Mesenchymal stem cell (in vitro differentiated cells and primary cell): ENCODE results near the gene PCDH19.
"Not testable (repeated sequence)": the region's sequence is repeated elsewhere in the genome, so short reads cannot be mapped to it uniquely, and the experiment has no call there.

Source experiments
- DNase-seq: peaks from one replicate; pipeline ENCODE4 v3.0.0-alpha.2; 2013
- H2AFZ ChIP-seq: one replicate; pipeline ENCODE4 v1.6.1; 2013; ENCODE audit warnings: low read depth, mild to moderate bottlenecking, control low read depth, inconsistent platforms, low read length, moderate library complexity
- H2AK5ac ChIP-seq: 2 replicates; pipeline ENCODE4 v1.6.1; 2013; ENCODE audit warnings: low read length, moderate library complexity, mild to moderate bottlenecking, inconsistent platforms; ENCODE audit not compliant: severe bottlenecking
- H2BK120ac ChIP-seq: one replicate; pipeline ENCODE4 v1.6.1; 2013; ENCODE audit warnings: low read depth, mild to moderate bottlenecking, inconsistent platforms, low read length, moderate library complexity
- H2BK12ac ChIP-seq, 2 experiments: one replicate each; pipeline ENCODE4 v1.6.1; 2013; ENCODE audit warnings: inconsistent platforms in 2 of 2, low read length in 2 of 2, mild to moderate bottlenecking in 2 of 2, moderate library complexity in 2 of 2, control low read depth in 1 of 2
- H2BK15ac ChIP-seq: one replicate; pipeline ENCODE4 v1.6.1; 2013; ENCODE audit warnings: mild to moderate bottlenecking, low read depth, inconsistent platforms; ENCODE audit not compliant: poor library complexity, severe bottlenecking
- H2BK5ac ChIP-seq: 2 replicates; pipeline ENCODE4 v1.6.1; 2013; ENCODE audit warnings: low read depth, mild to moderate bottlenecking, low read length, control low read depth, inconsistent platforms; ENCODE audit not compliant: poor library complexity, severe bottlenecking
- H3K14ac ChIP-seq, 2 experiments: one replicate each; pipeline ENCODE4 v1.6.1; 2013; ENCODE audit warnings: inconsistent platforms in 2 of 2, low read length in 2 of 2, control low read depth in 1 of 2, mild to moderate bottlenecking in 1 of 2, moderate library complexity in 1 of 2
- H3K18ac ChIP-seq, 2 experiments: one replicate each; pipeline ENCODE4 v1.6.1; 2013; ENCODE audit warnings: inconsistent platforms in 2 of 2, low read length in 2 of 2, control low read depth in 1 of 2, low read depth in 1 of 2, mild to moderate bottlenecking in 1 of 2
- H3K23ac ChIP-seq, 2 experiments: one replicate each; pipeline ENCODE4 v1.6.1; 2013; ENCODE audit warnings: inconsistent platforms in 2 of 2, low read length in 2 of 2, mild to moderate bottlenecking in 2 of 2, moderate library complexity in 2 of 2, control low read depth in 1 of 2
- H3K27ac ChIP-seq: 2 replicates; pipeline ENCODE4 v1.5.1; 2013; ENCODE audit warnings: mild to moderate bottlenecking, moderate library complexity, low read length, control low read depth, inconsistent platforms; ENCODE audit not compliant: poor library complexity, severe bottlenecking
- H3K27me3 ChIP-seq, 2 experiments: 2 replicates each; pipeline versions ENCODE4 v1.6.1 to v1.7.0; 2013; ENCODE audit warnings: low read length in 2 of 2, mild to moderate bottlenecking in 2 of 2, moderate library complexity in 2 of 2, control low read depth in 1 of 2, inconsistent platforms in 1 of 2; ENCODE audit not compliant: control insufficient read depth in 1 of 2, insufficient read depth in 1 of 2
- H3K36me3 ChIP-seq, 2 experiments: 2 replicates each; pipeline versions ENCODE4 v1.6.1 to v1.7.0; 2013; ENCODE audit warnings: low read length in 2 of 2, control low read depth in 1 of 2, inconsistent platforms in 1 of 2, low read depth in 1 of 2, mild to moderate bottlenecking in 1 of 2; ENCODE audit not compliant: insufficient read depth in 2 of 2, control insufficient read depth in 1 of 2
- H3K4ac ChIP-seq, 2 experiments: one replicate each; pipeline ENCODE4 v1.6.1; 2013; ENCODE audit warnings: inconsistent platforms in 2 of 2, low read length in 2 of 2, mild to moderate bottlenecking in 2 of 2, moderate library complexity in 2 of 2, control low read depth in 1 of 2, low read depth in 1 of 2
- H3K4me1 ChIP-seq: 2 replicates; pipeline ENCODE4 v1.6.1; 2013; ENCODE audit warnings: low read depth, low read length, control low read depth; ENCODE audit not compliant: control insufficient read depth, insufficient read depth
- H3K4me2 ChIP-seq: 2 replicates; pipeline ENCODE4 v1.6.1; 2013; ENCODE audit warnings: low read length, mild to moderate bottlenecking, inconsistent platforms; ENCODE audit not compliant: poor library complexity, severe bottlenecking
- H3K4me3 ChIP-seq, 2 experiments: 2 replicates each; pipeline versions ENCODE4 v1.5.1 to v1.7.0; 2013; ENCODE audit warnings: low read length in 2 of 2, mild to moderate bottlenecking in 2 of 2, control low read depth in 1 of 2, low read depth in 1 of 2; ENCODE audit not compliant: insufficient read depth in 1 of 2
- H3K79me1 ChIP-seq: replicated peaks from 2 replicates; pipeline ENCODE4 v1.6.1; 2013; ENCODE audit warnings: mild to moderate bottlenecking, control low read depth, low read length, inconsistent platforms; ENCODE audit not compliant: poor library complexity, severe bottlenecking
- H3K9ac ChIP-seq: 2 replicates; pipeline ENCODE4 v1.7.0; 2013; ENCODE audit warnings: mild to moderate bottlenecking, low read length, moderate library complexity
- H3K9me3 ChIP-seq: 2 replicates; pipeline ENCODE4 v1.7.0; 2013; ENCODE audit warnings: mild to moderate bottlenecking, low read length; ENCODE audit not compliant: control insufficient read depth
- H4K8ac ChIP-seq: one replicate; pipeline ENCODE4 v1.6.1; 2013; ENCODE audit warnings: inconsistent platforms, mild to moderate bottlenecking, low read length, moderate library complexity
- H4K91ac ChIP-seq: one replicate; pipeline ENCODE4 v1.6.1; 2013; ENCODE audit warnings: mild to moderate bottlenecking, low read length, inconsistent platforms
- WGBS: methylation state at CpG from one replicate; pipeline ENCODE4 v1.1.7; 2013; ENCODE audit warnings: mixed read lengths; 5-methylcytosine and 5-hydroxymethylcytosine counted together

PCDH19 gene

DNA sequence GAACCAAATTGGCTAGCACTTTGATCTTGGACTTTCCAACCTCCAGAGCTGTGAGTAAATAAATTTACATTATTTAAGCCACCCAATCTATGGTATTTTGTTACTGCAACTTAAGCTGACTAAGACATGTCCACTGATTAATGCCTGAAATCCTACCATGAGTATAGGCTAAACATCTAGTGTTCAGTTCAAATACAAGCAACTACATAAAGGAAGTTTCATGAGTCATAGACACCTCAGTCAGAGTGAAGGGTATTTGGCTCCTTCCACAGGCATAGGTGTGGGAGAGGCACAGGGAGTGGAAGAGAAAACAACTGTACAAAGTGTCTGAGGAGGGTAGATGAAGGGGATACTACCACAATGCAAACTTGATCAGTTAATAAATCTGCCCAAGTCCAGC is 35.5 kb upstream of the PCDH19 start:
- no peak overlapping the region for H2AK5ac ChIP-seq
- no peak overlapping the region for H2BK120ac ChIP-seq
- H3K79me1 ChIP-seq = no peaks in the 10 kb centered on the region
- no peak overlapping the region for H3K14ac ChIP-seq
- no peak overlapping the region for H4K91ac ChIP-seq
- no peak for DNase-seq
- no peak overlapping the region for H4K8ac ChIP-seq
- H2BK5ac ChIP-seq = no peak overlapping the region
- H3K23ac ChIP-seq = no peak overlapping the region
- H3K9me3 ChIP-seq = no peaks in the 10 kb centered on the region
- no peak overlapping the region for H3K18ac ChIP-seq
- H2BK15ac ChIP-seq = no peak overlapping the region
- H3K4me3 ChIP-seq = no peak overlapping the region
- no peaks in the 10 kb centered on the region for H3K4me1 ChIP-seq
- H2AFZ ChIP-seq = no peak overlapping the region
- no peak overlapping the region for H3K4me2 ChIP-seq
- no peak overlapping the region for H3K4ac ChIP-seq
- H3K27ac ChIP-seq = no peak overlapping the region
- peaks cover 0 to 13% of the 10 kb centered on the region in 2 experiments for H3K27me3 ChIP-seq
- H2BK12ac ChIP-seq = no peak overlapping the region
- no peaks in the 10 kb centered on the region for H3K36me3 ChIP-seq
- H3K9ac ChIP-seq = no peak overlapping the region

DNA sequence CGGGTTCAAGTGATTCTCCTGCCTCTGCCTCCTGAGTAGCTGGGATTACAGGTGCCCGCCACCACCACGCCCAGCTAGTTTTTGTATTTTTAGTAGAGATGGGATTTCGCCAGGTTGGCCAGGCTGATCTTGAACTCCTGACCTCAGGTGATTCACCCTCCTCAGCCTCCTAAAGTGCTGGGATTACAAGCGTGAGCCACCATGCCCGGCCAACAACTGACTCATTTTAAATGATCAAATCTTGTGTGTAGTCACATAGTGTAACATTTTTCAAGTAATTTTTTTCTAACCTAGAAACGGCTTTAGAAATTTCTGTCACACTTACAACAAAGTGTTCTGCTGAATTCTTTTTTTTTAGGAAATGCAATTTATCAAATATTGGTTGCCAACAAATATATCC is 31.2 kb upstream of the PCDH19 start:
- peaks cover 0 to 13% of the 10 kb centered on the region in 2 experiments for H3K27me3 ChIP-seq
- not testable (repeated sequence) for H3K27ac ChIP-seq, H4K8ac ChIP-seq, H3K4me3 ChIP-seq, H3K79me1 ChIP-seq, H3K4ac ChIP-seq, H2BK15ac ChIP-seq, DNase-seq, H2AFZ ChIP-seq, H4K91ac ChIP-seq, H2BK120ac ChIP-seq, H3K23ac ChIP-seq, H3K14ac ChIP-seq, H3K18ac ChIP-seq, H3K4me1 ChIP-seq, H2AK5ac ChIP-seq, H3K36me3 ChIP-seq, H3K4me2 ChIP-seq, H2BK12ac ChIP-seq, H2BK5ac ChIP-seq, H3K9ac ChIP-seq, H3K9me3 ChIP-seq
- 100% methylated on average over 2 of the region's 7 CpGs for WGBS

DNA sequence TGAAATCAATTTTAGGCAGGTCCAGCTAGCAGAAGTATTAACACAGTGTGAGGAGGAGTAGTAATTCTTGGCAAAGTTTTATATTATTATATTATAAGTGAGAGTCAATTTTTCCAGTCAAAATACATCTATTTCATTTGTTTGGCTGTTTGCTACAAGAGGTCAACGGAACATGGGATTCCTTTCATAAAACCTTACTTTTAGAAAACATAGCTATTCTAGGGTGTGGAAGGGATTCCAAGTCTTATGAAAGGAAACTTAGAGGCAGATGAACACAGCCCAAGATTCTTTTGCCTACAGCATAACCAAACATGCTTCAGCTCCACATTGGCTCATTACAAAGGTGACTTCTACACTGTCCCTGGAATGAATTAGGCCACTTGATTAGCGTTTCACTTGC is 29.9 kb upstream of the PCDH19 start:
- WGBS = no CpG with 5 or more reads among the region's 2 CpGs
- H3K4me2 ChIP-seq = no peak overlapping the region
- no peak overlapping the region for H3K27ac ChIP-seq
- H3K14ac ChIP-seq = no peak overlapping the region
- no peak for DNase-seq
- no peak overlapping the region for H2AK5ac ChIP-seq
- H2BK12ac ChIP-seq = no peak overlapping the region
- no peak overlapping the region for H3K4me3 ChIP-seq
- H2BK120ac ChIP-seq = no peak overlapping the region
- H3K18ac ChIP-seq = no peak overlapping the region
- H2AFZ ChIP-seq = no peak overlapping the region
- H3K4me1 ChIP-seq = no peaks in the 10 kb centered on the region
- no peak overlapping the region for H4K8ac ChIP-seq
- no peak overlapping the region for H4K91ac ChIP-seq
- no peak overlapping the region for H3K23ac ChIP-seq
- no peak overlapping the region for H3K4ac ChIP-seq
- no peak overlapping the region for H2BK5ac ChIP-seq
- H3K27me3 ChIP-seq = peaks cover 0 to 16% of the 10 kb centered on the region in 2 experiments
- H3K36me3 ChIP-seq = no peaks in the 10 kb centered on the region
- no peak overlapping the region for H3K9ac ChIP-seq
- no peaks in the 10 kb centered on the region for H3K79me1 ChIP-seq
- no peak overlapping the region for H2BK15ac ChIP-seq
- no peaks in the 10 kb centered on the region for H3K9me3 ChIP-seq

DNA sequence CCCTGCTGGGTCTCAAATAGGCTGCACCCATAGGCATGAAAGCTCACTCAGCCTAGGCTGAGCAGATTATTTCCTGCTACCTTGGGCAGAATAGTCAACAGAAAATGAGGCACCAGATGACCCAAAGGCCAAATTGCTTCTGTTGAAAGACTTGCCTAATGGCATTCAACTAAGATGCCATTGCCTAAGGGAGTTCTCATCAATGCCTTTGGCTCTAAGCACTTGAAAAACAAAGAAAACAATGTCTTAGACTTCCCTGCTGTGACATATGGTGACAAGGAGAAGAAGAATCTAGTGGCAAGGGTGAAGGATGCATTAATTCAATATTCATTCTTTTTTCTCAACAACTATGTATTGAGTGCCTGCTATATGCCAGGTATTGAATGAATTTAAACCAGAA is 25.7 kb upstream of the PCDH19 start:
- no peak overlapping the region for H3K27ac ChIP-seq
- no peak overlapping the region for H2BK120ac ChIP-seq
- no peak overlapping the region for H3K23ac ChIP-seq
- H4K91ac ChIP-seq = no peak overlapping the region
- no peak overlapping the region for H3K4me3 ChIP-seq
- H2BK15ac ChIP-seq = no peak overlapping the region
- no peak overlapping the region for H2AK5ac ChIP-seq
- no peak overlapping the region for H4K8ac ChIP-seq
- H2BK5ac ChIP-seq = no peak overlapping the region
- H2AFZ ChIP-seq = no peak overlapping the region
- H3K4me2 ChIP-seq = no peak overlapping the region
- no peaks in the 10 kb centered on the region for H3K9me3 ChIP-seq
- no peak overlapping the region for H3K9ac ChIP-seq
- no peak for DNase-seq
- H3K79me1 ChIP-seq = no peaks in the 10 kb centered on the region
- peaks cover 0 to 36% of the 10 kb centered on the region in 2 experiments for H3K27me3 ChIP-seq
- no peak overlapping the region for H3K4ac ChIP-seq
- no peaks in the 10 kb centered on the region for H3K36me3 ChIP-seq
- H3K18ac ChIP-seq = no peak overlapping the region
- no peak overlapping the region for H2BK12ac ChIP-seq
- no peaks in the 10 kb centered on the region for H3K4me1 ChIP-seq
- H3K14ac ChIP-seq = no peak overlapping the region
